ENCODE results near the gene ADSS2.

DNA sequence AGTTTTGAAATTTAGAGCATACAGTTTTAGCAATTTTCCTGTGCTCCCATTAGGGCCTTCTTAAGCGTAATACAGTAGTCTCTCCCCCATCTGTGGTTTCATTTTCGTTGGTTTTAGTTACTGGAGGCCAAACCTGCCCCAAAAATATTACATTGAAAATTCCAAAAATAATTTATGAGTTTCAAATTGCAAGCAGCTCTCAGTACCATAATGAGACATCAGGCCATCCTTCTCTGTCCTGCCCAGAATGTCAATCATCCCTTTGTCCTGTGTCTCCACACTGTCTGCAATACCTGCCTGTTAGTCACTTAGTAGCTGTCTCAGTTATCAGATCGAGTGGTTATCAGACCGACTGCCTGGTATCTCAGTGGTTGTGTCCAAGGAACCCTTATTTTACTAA, 45.4 kb downstream of the ADSS2 start:
- TF ChIP-seq POLR2A (IDR thresholded peaks at IDR 0.05; ENCODE audit: borderline replicate concordance, extremely low read depth, insufficient read depth, insufficient read length) (no peak), EGR1 (IDR thresholded peaks at IDR 0.05; ENCODE audit: low read depth) (no peak)

All from HCT116 (cell line).